ENCODE results near the gene ZBTB7C. TPM values are rescaled to one million over a fixed set of nuclear protein-coding genes. Genes with fewer than 3 reads are reported as not detected.

Gene ZBTB7C
- total RNA-seq, 1 donor from 2014 or later: not detected

GRCh38 chr18:48042431-48042830 is 366.8 kb downstream of the ZBTB7C start:
- Mint-ChIP-seq H3K27ac (no peak overlapping the region), H3K4me1 (no peaks in the 10 kb centered on the region)

GRCh38 chr18:48040457-48041110 is 368.6 kb downstream of the ZBTB7C start:
- TF ChIP-seq, protein P1, sequence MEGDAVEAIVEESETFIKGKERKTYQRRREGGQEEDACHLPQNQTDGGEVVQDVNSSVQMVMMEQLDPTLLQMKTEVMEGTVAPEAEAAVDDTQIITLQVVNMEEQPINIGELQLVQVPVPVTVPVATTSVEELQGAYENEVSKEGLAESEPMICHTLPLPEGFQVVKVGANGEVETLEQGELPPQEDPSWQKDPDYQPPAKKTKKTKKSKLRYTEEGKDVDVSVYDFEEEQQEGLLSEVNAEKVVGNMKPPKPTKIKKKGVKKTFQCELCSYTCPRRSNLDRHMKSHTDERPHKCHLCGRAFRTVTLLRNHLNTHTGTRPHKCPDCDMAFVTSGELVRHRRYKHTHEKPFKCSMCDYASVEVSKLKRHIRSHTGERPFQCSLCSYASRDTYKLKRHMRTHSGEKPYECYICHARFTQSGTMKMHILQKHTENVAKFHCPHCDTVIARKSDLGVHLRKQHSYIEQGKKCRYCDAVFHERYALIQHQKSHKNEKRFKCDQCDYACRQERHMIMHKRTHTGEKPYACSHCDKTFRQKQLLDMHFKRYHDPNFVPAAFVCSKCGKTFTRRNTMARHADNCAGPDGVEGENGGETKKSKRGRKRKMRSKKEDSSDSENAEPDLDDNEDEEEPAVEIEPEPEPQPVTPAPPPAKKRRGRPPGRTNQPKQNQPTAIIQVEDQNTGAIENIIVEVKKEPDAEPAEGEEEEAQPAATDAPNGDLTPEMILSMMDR (IDR thresholded peaks at IDR 0.05): no peak
- CTCF ChIA-PET: no interaction called here
- no peaks in the 10 kb centered on the region for H3K36me3 Mint-ChIP-seq (ENCODE audit: low read depth)
- ATAC-seq (ENCODE audit: low read depth) (no peak), DNase-seq (no peak)
- H3K9me3 Mint-ChIP-seq: peaks cover 10% of the 10 kb centered on the region
- no peak overlapping the region for H3K27ac Mint-ChIP-seq
- POLR2A ChIA-PET: no interaction called here
- H3K4me3 Mint-ChIP-seq: no peak overlapping the region
- H3K27me3 Mint-ChIP-seq: peaks cover 8% of the 10 kb centered on the region
- H3K4me1 Mint-ChIP-seq: no peaks in the 10 kb centered on the region
- intact Hi-C loops (cut with micrococcal nuclease): no loop called here

More at GRCh38 chr18:48042431-48042830, 366.8 kb downstream of the ZBTB7C start:
- CTCF ChIA-PET: no interaction called here
- TF ChIP-seq, protein P1 (IDR thresholded peaks at IDR 0.05): no peak
- POLR2A ChIA-PET: no interaction called here
- Mint-ChIP-seq H3K36me3 (ENCODE audit: low read depth) (no peaks in the 10 kb centered on the region), H3K27me3 (peaks cover 3% of the 10 kb centered on the region), H3K9me3 (peaks cover 11% of the 10 kb centered on the region), H3K4me3 (no peak overlapping the region)
- no peak for ATAC-seq (ENCODE audit: low read depth)
- DNase-seq: no peak
- intact Hi-C loops (cut with micrococcal nuclease): no loop called here

DNA sequence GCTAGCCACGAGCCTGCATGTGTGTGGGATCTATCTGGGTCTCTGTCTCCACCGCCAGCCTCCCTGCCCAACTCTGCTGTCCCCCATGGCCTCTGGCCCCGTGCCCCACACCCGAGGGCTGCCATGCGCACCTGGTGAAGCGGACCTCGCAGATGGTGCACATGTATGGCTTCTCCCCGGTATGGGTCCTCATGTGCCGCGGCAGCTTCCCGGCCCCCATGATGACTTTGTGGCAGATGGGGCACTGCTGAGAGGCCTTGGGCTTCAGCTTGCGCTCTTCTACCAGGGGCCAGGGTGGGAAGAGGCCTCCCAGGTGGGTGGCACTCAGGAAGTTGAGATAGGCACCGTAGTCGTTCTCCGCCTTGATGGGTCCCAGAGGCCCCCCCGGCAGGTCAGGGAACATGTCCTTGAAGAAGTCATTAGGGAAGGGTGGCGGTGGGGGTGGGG is 369.4 kb downstream of the ZBTB7C start:
- POLR2A ChIA-PET: no interaction called here
- no peak for ATAC-seq (ENCODE audit: low read depth)

DNA sequence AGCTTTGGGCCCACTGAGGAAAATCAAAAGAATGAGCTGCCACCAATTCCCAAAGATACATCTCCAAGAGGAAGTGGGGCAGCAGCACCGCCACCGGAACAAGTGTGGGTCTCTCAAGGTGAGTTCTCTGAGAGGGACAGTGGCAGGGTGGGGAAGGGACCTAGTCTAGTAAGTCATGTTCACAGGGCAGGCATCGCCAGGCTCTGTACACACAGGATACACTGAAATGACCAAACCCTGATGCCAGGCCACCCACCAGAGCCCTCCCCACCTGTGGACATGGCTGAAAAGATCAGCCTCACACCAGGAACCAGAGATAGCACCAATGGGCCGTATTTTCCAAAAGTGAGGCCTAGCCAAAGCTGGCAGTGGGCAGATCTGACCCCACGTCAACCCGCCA is 370.5 kb downstream of the ZBTB7C start:
- DNase-seq: no peak
- ChIA-PET POLR2A (no interaction called here), CTCF (no interaction called here)
- TF ChIP-seq, protein P1 (IDR thresholded peaks at IDR 0.05): no peak
- intact Hi-C loops (cut with micrococcal nuclease): no loop called here
- no peak overlapping the region for H3K4me3 Mint-ChIP-seq
- no peak for ATAC-seq (ENCODE audit: low read depth)
- no peaks in the 10 kb centered on the region for H3K4me1 Mint-ChIP-seq
- H3K27me3 Mint-ChIP-seq: peaks cover 11% of the 10 kb centered on the region
- peaks cover 8% of the 10 kb centered on the region for H3K9me3 Mint-ChIP-seq
- H3K27ac Mint-ChIP-seq: no peak overlapping the region
- H3K36me3 Mint-ChIP-seq (ENCODE audit: low read depth): no peaks in the 10 kb centered on the region

More for the DNA sequence above, 369.4 kb downstream of the ZBTB7C start:
- TF ChIP-seq, protein P1 (IDR thresholded peaks at IDR 0.05): no peak
- H3K27me3 Mint-ChIP-seq: peaks cover 8% of the 10 kb centered on the region
- no peak overlapping the region for H3K27ac Mint-ChIP-seq
- CTCF ChIA-PET: no interaction called here
- peaks cover 8% of the 10 kb centered on the region for H3K9me3 Mint-ChIP-seq
- no peak overlapping the region for H3K4me3 Mint-ChIP-seq
- DNase-seq: no peak
- H3K36me3 Mint-ChIP-seq (ENCODE audit: low read depth): no peaks in the 10 kb centered on the region
- H3K4me1 Mint-ChIP-seq: no peaks in the 10 kb centered on the region
- intact Hi-C loops (cut with micrococcal nuclease): no loop called here

DNA sequence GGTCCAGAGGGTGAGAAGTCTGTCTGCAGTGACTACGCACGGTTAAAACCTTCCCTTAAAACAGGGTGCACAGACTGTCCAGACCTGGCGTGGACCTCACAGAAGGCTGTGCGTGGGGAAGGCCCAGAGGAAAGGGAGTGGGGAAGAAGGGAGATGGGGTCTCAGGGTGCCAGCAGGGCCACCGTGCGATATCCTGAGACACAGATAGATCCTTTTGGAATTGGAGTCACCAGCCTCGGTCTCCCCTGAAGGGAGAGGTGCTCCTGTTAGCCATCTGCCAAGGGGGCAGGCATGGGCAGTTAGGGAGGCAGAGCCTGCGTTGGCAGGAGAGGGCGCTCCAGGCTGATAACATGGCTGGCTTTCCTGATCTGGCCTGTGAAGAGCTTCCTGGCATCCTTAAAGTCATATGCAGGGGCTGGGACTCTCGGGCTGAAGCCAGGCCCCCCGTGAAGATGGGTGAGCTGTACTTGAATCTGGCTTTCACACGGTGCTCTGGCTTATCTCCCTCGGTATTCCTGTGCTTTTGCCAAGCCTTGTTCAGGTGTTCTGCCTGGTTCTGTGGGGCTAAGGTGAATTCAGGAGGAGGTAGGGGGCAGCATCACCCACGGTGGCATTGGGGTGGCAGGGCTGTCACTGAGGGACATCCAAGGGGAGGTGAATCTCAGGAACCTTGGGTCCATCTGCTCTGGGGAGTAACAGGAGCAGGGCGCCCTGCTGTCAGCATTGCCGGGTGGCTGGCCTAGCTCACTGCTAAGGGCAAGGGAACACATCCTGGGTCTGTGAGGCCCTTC is 371.5 kb downstream of the ZBTB7C start:
- Mint-ChIP-seq H3K9me3 (no peaks in the 10 kb centered on the region), H3K4me3 (no peak overlapping the region), H3K4me1 (no peaks in the 10 kb centered on the region), H3K36me3 (ENCODE audit: low read depth) (no peaks in the 10 kb centered on the region), H3K27me3 (peaks cover 11% of the 10 kb centered on the region), H3K27ac (no peak overlapping the region)
- TF ChIP-seq, protein P1 (IDR thresholded peaks at IDR 0.05): no peak
- DNase-seq: no peak
- intact Hi-C loops (cut with micrococcal nuclease): no loop called here
- no peak for ATAC-seq (ENCODE audit: low read depth)
- POLR2A ChIA-PET: no interaction called here
- CTCF ChIA-PET: no interaction called here

Data from activated B cell treated with CpG ODN at 0.5 μM for 24 hours (primary cell).